Gastroesophageal sphincter (tissue), 3 donors: ENCODE results near the gene PSMB7.

Experiments
- EP300 ChIP-seq: sonication (generic); formaldehyde crosslinking; IDR thresholded peaks from one replicate; pipeline ENCODE4 v1.6.1; 2017; ENCODE audit warnings: antibody characterized with exemption, mild to moderate bottlenecking
- POLR2AphosphoS5 ChIP-seq: sonication (generic); formaldehyde crosslinking; IDR thresholded peaks from one replicate; pipeline ENCODE4 v1.6.1; 2017; ENCODE audit warnings: antibody characterized with exemption
- TF ChIP-seq, protein P1 (sequence below), 4 experiments: fragments of 200-600 bp in 2 of 4; fragments of 450-650 bp in 2 of 4; sonication (generic) in 1 of 4; IDR thresholded peaks; one replicate each; pipeline ENCODE4 v1.5.1; 2017 to 2019; ENCODE audit warnings: antibody characterized with exemption in 4 of 4, mild to moderate bottlenecking in 2 of 4, moderate library complexity in 2 of 4

DNA sequence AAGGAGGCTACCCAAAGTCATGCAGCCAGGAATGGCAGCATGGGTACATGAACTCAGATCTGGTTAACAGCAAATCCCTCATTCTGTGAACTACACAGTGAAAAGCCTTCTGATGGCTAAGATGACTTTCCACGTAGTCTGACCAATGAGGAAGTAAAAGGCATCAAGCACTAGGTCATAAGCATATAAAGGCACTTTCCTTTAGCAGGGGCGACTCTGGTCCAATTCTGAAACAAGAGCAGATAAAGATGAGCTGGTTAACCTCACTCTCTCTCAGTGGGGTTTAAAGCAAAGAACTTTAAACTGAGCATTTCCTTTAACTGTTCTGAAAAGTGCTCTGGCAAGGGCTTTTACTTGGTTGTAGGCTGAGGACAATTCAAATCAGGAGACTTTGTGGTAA, 21.1 kb downstream of the PSMB7 start:
- TF ChIP-seq, protein P1, sequence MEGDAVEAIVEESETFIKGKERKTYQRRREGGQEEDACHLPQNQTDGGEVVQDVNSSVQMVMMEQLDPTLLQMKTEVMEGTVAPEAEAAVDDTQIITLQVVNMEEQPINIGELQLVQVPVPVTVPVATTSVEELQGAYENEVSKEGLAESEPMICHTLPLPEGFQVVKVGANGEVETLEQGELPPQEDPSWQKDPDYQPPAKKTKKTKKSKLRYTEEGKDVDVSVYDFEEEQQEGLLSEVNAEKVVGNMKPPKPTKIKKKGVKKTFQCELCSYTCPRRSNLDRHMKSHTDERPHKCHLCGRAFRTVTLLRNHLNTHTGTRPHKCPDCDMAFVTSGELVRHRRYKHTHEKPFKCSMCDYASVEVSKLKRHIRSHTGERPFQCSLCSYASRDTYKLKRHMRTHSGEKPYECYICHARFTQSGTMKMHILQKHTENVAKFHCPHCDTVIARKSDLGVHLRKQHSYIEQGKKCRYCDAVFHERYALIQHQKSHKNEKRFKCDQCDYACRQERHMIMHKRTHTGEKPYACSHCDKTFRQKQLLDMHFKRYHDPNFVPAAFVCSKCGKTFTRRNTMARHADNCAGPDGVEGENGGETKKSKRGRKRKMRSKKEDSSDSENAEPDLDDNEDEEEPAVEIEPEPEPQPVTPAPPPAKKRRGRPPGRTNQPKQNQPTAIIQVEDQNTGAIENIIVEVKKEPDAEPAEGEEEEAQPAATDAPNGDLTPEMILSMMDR (IDR thresholded peaks at IDR 0.05), result no peak
- TF ChIP-seq POLR2AphosphoS5 (no peak), EP300 (no peak)
